AG04449 (cell line): Measurements from ENCODE around the gene UEVLD.
A peak's percentile ranks its signal among the peaks of the same experiment; 100 is the strongest.

Experiments
- CTCF ChIA-PET: fragments of 350-600 bp; formaldehyde crosslinking; extraction: SDS; loops from one replicate; lab custom pipeline; 2021; ENCODE audit warnings: antibody characterized with exemption; lab: Yijun Ruan, JAX
- POLR2A ChIA-PET: fragments of 400-600, 350-600 bp; formaldehyde crosslinking; extraction: SDS; loops from one replicate; lab custom pipeline; 2020; ENCODE audit warnings: antibody characterized with exemption, inconsistent platforms; lab: Yijun Ruan, JAX
- DNase-seq: peaks from one replicate; pipeline ENCODE4 v3.0.0-alpha.2; 2010; ENCODE audit warnings: low read depth, low spot score
- H3K4me3 ChIP-seq: 2 replicates; pipeline ENCODE4 v1.5.1; 2011; ENCODE audit warnings: low read depth, mild to moderate bottlenecking, control low read depth, low read length
- CTCF ChIP-seq: IDR thresholded peaks from one replicate; pipeline ENCODE4 v1.5.1; 2011; ENCODE audit warnings: mild to moderate bottlenecking, moderate library complexity, low read length, control low read depth, inconsistent platforms; ENCODE audit not compliant: insufficient read depth; ENCODE audit errors: missing control alignments

The UEVLD gene

GRCh38 chr11:18566406-18566805, 22.1 kb downstream of the UEVLD start:
- ChIA-PET CTCF (interaction anchor here (1.5 kb wide), 1 partner anchor 165 kb away, joined by 3 read pairs; no protein-coding TSS in a partner anchor), POLR2A (interaction anchor here (0.6 to 0.7 kb wide), 2 partner anchors 45 to 183 kb away, joined by 3 to 4 read pairs; no protein-coding TSS in a partner anchor)
- no peak for DNase-seq
- no peak for TF ChIP-seq CTCF
- no peak overlapping the region for H3K4me3 ChIP-seq

DNA sequence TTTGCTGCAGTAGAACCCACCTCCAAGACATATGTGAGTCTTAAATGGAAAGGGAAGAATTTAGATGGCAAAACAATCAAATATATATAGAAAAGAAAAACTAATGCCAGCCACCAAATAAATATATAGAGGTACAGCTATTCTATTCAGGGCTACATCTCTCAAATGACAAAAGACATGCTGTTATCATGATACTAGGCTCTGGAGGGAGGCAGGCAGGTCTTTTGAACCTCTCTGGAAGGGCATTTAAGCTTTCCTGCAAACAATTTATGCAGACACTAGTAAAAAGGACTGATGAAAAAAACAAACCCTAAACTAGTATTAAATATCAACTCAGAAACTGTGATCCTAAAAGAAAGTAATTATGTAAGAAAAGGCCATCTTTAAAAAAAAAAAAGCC, 24.4 kb downstream of the UEVLD start:
- H3K4me3 ChIP-seq = no peak overlapping the region
- no peak for DNase-seq
- CTCF ChIA-PET = interaction anchor here (0.9 to 1.2 kb wide), 2 partner anchors 15 to 24 kb away, joined by 4 to 7 read pairs; no protein-coding TSS in a partner anchor
- TF ChIP-seq CTCF = no peak
- POLR2A ChIA-PET = no interaction called here

- DNase-seq = no peak
- no peak overlapping the region for H3K4me3 ChIP-seq
- TF ChIP-seq CTCF = no peak
- POLR2A ChIA-PET = no interaction called here
- CTCF ChIA-PET = interaction anchor here (0.7 to 1.2 kb wide), 2 partner anchors 23 to 168 kb away, joined by 3 to 7 read pairs; no protein-coding TSS in a partner anchor
Observed at GRCh38 chr11:18563090-18563730, 25.3 kb downstream of the UEVLD start.

- DNase-seq = no peak
- POLR2A ChIA-PET = no interaction called here
- CTCF ChIA-PET = interaction anchor here (1.2 to 1.3 kb wide), 2 partner anchors 183 to 186 kb away, joined by 3 read pairs; no protein-coding TSS in a partner anchor
- TF ChIP-seq CTCF = no peak
- H3K4me3 ChIP-seq = no peak overlapping the region
Observed at GRCh38 chr11:18548001-18548400, 40.5 kb downstream of the UEVLD start.

- ChIA-PET CTCF (interaction anchor here (0.9 to 3.4 kb wide), 22 partner anchors 8 to 424 kb away, joined by 3 to 28 read pairs (median 4); partner anchors contain the start of gene TSG101), POLR2A (no interaction called here)
- DNase-seq = no peak
- H3K4me3 ChIP-seq = no peak overlapping the region
- TF ChIP-seq CTCF = peak; percentile 14
Observed at GRCh38 chr11:18540207-18541009, 48.1 kb downstream of the UEVLD start.

GRCh38 chr11:18536209-18536608, 52.3 kb downstream of the UEVLD start:
- no peak for TF ChIP-seq CTCF
- DNase-seq = no peak
- no peak overlapping the region for H3K4me3 ChIP-seq
- CTCF ChIA-PET = interaction anchor here (1.1 to 1.6 kb wide), 3 partner anchors 9 to 196 kb away, joined by 3 to 4 read pairs (median 3); partner anchors contain the start of gene TSG101
- POLR2A ChIA-PET = no interaction called here
